Right kidney (tissue), 9 donors: ENCODE results near the gene FREM3.
A peak's percentile ranks its signal among the peaks of the same experiment; 100 is the strongest.
"Not testable (repeated sequence)": the region's sequence is repeated elsewhere in the genome, so short reads cannot be mapped to it uniquely, and the experiment has no call there.

Experiments
- DNase-seq: peaks from one replicate; pipeline ENCODE4 v3.0.0-alpha.2; 2016
- long read RNA-seq, 8 donors: transcript quantifications; one replicate each; lab custom pipeline, GENCODE V29; 2026

Gene FREM3
- long read RNA-seq, donor 1, result 0 reads
- long read RNA-seq, donor 2, result 0 reads
- long read RNA-seq, donor 3, result 0 reads
- long read RNA-seq, donor 4, result 0 reads
- long read RNA-seq, donor 5, result 0 reads
- long read RNA-seq, donor 6, result 0 reads
- long read RNA-seq, donor 7, result 0 reads
- long read RNA-seq, donor 8, result 0 reads

GRCh38 chr4:143700416-143701352, at the start of gene FREM3:
TSS of gene FREM3 (minus strand) at chr4:143700675. CDS start at chr4:143700675, 0 bp downstream.
- peak; percentile 74 for DNase-seq

GRCh38 chr4:143745874-143746273, 45.4 kb upstream of the FREM3 start:
- no peak for DNase-seq

GRCh38 chr4:143743591-143743990, 43.1 kb upstream of the FREM3 start:
- no peak for DNase-seq

- no peak for DNase-seq
Observed at GRCh38 chr4:143742834-143743233, 42.4 kb upstream of the FREM3 start.

GRCh38 chr4:143736861-143737260, 36.4 kb upstream of the FREM3 start:
- no peak for DNase-seq

GRCh38 chr4:143736061-143736460, 35.6 kb upstream of the FREM3 start:
- not testable (repeated sequence) for DNase-seq

GRCh38 chr4:143728166-143728565, 27.7 kb upstream of the FREM3 start:
- no peak for DNase-seq

GRCh38 chr4:143726714-143727113, 26.2 kb upstream of the FREM3 start:
- no peak for DNase-seq

GRCh38 chr4:143721317-143721716, 20.8 kb upstream of the FREM3 start:
- no peak for DNase-seq

- not testable (repeated sequence) for DNase-seq
Observed at GRCh38 chr4:143718748-143719147, 18.3 kb upstream of the FREM3 start.

GRCh38 chr4:143713955-143714625, 13.6 kb upstream of the FREM3 start:
- DNase-seq, result no peak

- no peak for DNase-seq
Observed at GRCh38 chr4:143713553-143713952, 13.1 kb upstream of the FREM3 start.

GRCh38 chr4:143712155-143712550, 11.7 kb upstream of the FREM3 start:
- DNase-seq, result no peak

- no peak for DNase-seq
Observed at GRCh38 chr4:143711543-143712154, 11.2 kb upstream of the FREM3 start.

GRCh38 chr4:143701365-143701764, 890 bp upstream of the FREM3 start:
- no peak for DNase-seq

GRCh38 chr4:143700046-143700415, 444 bp downstream of the FREM3 start:
- DNase-seq, result peak; percentile 74

GRCh38 chr4:143699331-143700045, 987 bp downstream of the FREM3 start:
- DNase-seq, result peak; percentile 3

GRCh38 chr4:143693856-143694255, 6.6 kb downstream of the FREM3 start:
- no peak for DNase-seq

- no peak for DNase-seq
Observed at GRCh38 chr4:143692241-143692640, 8.2 kb downstream of the FREM3 start.

GRCh38 chr4:143679434-143679833, 21.0 kb downstream of the FREM3 start:
- no peak for DNase-seq

- DNase-seq, result not testable (repeated sequence)
Observed at GRCh38 chr4:143673629-143674028, 26.8 kb downstream of the FREM3 start.

GRCh38 chr4:143668930-143669552, 31.4 kb downstream of the FREM3 start:
- DNase-seq, result no peak
